ENCODE data around the gene OPRM1.

DNA sequence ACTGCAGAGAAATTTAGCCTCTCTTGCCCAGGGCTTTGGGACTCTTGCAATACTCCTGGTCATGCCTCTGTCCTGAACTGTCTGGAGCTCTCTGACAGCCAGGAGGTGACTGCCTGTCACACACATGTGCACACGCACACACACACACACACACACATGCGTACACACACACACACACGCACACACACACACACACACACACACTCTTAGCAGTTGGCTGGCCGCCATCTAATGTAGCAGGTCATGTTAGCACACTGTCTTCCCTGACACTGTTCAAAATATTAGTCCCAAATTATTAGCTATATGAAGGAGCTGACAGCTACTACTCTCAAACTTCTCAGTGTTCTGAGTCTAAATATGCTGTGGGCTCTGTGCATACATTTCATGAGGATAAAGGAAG, 256.7 kb downstream of the OPRM1 start:
- TF ChIP-seq, protein P1, sequence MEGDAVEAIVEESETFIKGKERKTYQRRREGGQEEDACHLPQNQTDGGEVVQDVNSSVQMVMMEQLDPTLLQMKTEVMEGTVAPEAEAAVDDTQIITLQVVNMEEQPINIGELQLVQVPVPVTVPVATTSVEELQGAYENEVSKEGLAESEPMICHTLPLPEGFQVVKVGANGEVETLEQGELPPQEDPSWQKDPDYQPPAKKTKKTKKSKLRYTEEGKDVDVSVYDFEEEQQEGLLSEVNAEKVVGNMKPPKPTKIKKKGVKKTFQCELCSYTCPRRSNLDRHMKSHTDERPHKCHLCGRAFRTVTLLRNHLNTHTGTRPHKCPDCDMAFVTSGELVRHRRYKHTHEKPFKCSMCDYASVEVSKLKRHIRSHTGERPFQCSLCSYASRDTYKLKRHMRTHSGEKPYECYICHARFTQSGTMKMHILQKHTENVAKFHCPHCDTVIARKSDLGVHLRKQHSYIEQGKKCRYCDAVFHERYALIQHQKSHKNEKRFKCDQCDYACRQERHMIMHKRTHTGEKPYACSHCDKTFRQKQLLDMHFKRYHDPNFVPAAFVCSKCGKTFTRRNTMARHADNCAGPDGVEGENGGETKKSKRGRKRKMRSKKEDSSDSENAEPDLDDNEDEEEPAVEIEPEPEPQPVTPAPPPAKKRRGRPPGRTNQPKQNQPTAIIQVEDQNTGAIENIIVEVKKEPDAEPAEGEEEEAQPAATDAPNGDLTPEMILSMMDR (IDR thresholded peaks at IDR 0.05) = no peak
- TF ChIP-seq POLR2A (IDR thresholded peaks at IDR 0.05) = no peak

Measured in Peyer's patch (tissue), 4 donors.